ENCODE data around the gene ATP11A. TPM values are rescaled to one million over a fixed set of nuclear protein-coding genes. Genes with fewer than 3 reads are reported as not detected.
"Not testable (repeated sequence)": the region's sequence is repeated elsewhere in the genome, so short reads cannot be mapped to it uniquely, and the experiment has no call there.

Gene ATP11A
- polyA plus RNA-seq, 2 donors, result 4.2 to 6.7 TPM

- no peaks in the 10 kb centered on the region for H3K9me3 ChIP-seq (ENCODE audit: control insufficient read depth in 2 of 2, insufficient read depth in 1 of 2, low read depth in 1 of 2, low read length in 1 of 2)
- no peaks in the 10 kb centered on the region for H3K4me1 ChIP-seq (ENCODE audit: control insufficient read depth in 2 of 2, insufficient read depth in 2 of 2, low read length in 1 of 2)
- H3K27ac ChIP-seq (ENCODE audit: low read depth in 2 of 2, low read length in 1 of 2), result no peak overlapping the region
- 98 to 100% methylated on average over 1 of the region's 1 CpG for WGBS, 2 donors
- H3K27me3 ChIP-seq (ENCODE audit: control insufficient read depth in 1 of 2, insufficient read depth in 2 of 2, low read length in 2 of 2), result no peaks in the 10 kb centered on the region
- no peaks in the 10 kb centered on the region for H3K36me3 ChIP-seq (ENCODE audit: control insufficient read depth in 2 of 2, insufficient read depth in 2 of 2, low read length in 1 of 2)
- H3K4me3 ChIP-seq (ENCODE audit: low read depth in 1 of 2, low read length in 2 of 2), result no peak overlapping the region
Measured at GRCh38 chr13:112800057-112800456, 110.2 kb downstream of the ATP11A start.

GRCh38 chr13:112800807-112801206, 111.0 kb downstream of the ATP11A start:
- H3K4me1 ChIP-seq (ENCODE audit: control insufficient read depth in 2 of 2, insufficient read depth in 2 of 2, low read length in 1 of 2); H3K4me3 ChIP-seq (ENCODE audit: low read depth in 1 of 2, low read length in 2 of 2); H3K27ac ChIP-seq (ENCODE audit: low read depth in 2 of 2, low read length in 1 of 2); H3K9me3 ChIP-seq (ENCODE audit: control insufficient read depth in 2 of 2, insufficient read depth in 1 of 2, low read depth in 1 of 2, low read length in 1 of 2); H3K27me3 ChIP-seq (ENCODE audit: control insufficient read depth in 1 of 2, insufficient read depth in 2 of 2, low read length in 2 of 2); H3K36me3 ChIP-seq (ENCODE audit: control insufficient read depth in 2 of 2, insufficient read depth in 2 of 2, low read length in 1 of 2): not testable (repeated sequence)
- WGBS, 2 donors, result 92 to 93% methylated on average over 4 of the region's 6 CpGs

DNA sequence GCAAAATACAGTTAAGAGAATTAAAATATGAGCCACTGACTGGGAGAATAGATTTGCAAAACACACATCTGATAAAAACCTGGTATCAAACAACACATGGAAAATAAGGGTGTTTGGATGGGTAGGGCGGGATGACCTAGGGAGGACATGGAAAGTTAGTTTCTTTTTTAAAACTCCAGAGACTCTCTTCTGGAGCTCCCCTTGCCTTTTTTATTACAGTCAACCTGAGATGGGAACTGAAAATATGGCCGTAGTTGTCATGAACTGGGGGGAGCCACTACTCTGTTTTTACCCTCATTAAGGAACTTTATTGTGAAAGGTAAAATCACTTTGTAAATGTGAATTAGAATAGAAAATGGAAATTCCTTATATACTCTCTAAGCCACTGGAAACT, 113.0 kb downstream of the ATP11A start:
- H3K9me3 ChIP-seq (ENCODE audit: control insufficient read depth in 2 of 2, insufficient read depth in 1 of 2, low read depth in 1 of 2, low read length in 1 of 2), result no peaks in the 10 kb centered on the region
- H3K36me3 ChIP-seq (ENCODE audit: control insufficient read depth in 2 of 2, insufficient read depth in 2 of 2, low read length in 1 of 2), result peaks cover 5 to 7% of the 10 kb centered on the region in 2 donors
- H3K27me3 ChIP-seq (ENCODE audit: control insufficient read depth in 1 of 2, insufficient read depth in 2 of 2, low read length in 2 of 2), result no peaks in the 10 kb centered on the region
- WGBS, 2 donors, result 73 to 96% methylated on average over 2 of the region's 2 CpGs
- no peaks in the 10 kb centered on the region for H3K4me1 ChIP-seq (ENCODE audit: control insufficient read depth in 2 of 2, insufficient read depth in 2 of 2, low read length in 1 of 2)
- H3K4me3 ChIP-seq (ENCODE audit: low read depth in 1 of 2, low read length in 2 of 2), result no peak overlapping the region
- no peak overlapping the region for H3K27ac ChIP-seq (ENCODE audit: low read depth in 2 of 2, low read length in 1 of 2)

DNA sequence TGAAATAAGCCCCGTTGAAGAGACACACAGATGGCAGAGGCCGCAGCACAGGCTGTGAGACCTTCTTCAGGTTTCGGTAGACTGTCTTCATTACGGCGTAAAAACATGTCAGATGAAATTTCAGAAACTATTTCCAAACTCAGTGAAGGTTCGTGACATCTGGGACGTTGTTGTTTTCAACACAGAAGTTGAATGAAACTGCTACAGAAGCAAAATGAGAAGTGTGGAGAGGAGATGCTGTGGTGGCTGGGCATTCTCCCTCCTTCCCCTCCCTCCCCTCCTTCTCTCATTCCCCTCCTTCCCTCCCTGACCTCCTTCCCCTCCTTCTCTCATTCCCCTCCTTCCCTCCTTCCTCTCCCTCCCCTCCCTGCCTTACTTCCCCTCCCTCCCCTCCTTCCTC, 113.6 kb downstream of the ATP11A start:
- no peak overlapping the region for H3K27ac ChIP-seq (ENCODE audit: low read depth in 2 of 2, low read length in 1 of 2)
- no peaks in the 10 kb centered on the region for H3K9me3 ChIP-seq (ENCODE audit: control insufficient read depth in 2 of 2, insufficient read depth in 1 of 2, low read depth in 1 of 2, low read length in 1 of 2)
- H3K27me3 ChIP-seq (ENCODE audit: control insufficient read depth in 1 of 2, insufficient read depth in 2 of 2, low read length in 2 of 2), result no peaks in the 10 kb centered on the region
- peaks cover 5 to 7% of the 10 kb centered on the region in 2 donors for H3K36me3 ChIP-seq (ENCODE audit: control insufficient read depth in 2 of 2, insufficient read depth in 2 of 2, low read length in 1 of 2)
- WGBS, 2 donors, result 86 to 88% methylated on average over 7 of the region's 7 CpGs
- H3K4me1 ChIP-seq (ENCODE audit: control insufficient read depth in 2 of 2, insufficient read depth in 2 of 2, low read length in 1 of 2), result no peaks in the 10 kb centered on the region
- no peak overlapping the region for H3K4me3 ChIP-seq (ENCODE audit: low read depth in 1 of 2, low read length in 2 of 2)

DNA sequence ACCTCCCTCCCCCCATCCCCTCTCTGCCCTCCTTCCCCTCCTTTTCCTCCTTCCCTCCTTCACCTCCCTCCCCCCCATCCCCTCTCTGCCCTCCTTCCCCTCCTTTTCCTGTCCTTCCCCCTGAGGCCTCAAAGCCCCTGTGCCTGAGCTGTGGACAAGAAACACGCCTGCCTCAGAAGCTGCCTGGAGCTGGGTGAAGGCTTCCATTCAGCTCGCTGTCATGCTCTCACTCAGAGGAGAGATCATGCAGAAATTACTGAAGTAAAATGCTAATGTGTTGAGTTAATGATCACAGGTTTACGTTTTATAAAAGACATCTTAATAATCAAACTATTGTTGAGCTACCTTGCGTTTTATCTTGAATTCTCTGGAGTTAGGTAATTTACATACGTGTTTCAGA, 114.5 kb downstream of the ATP11A start:
- no peaks in the 10 kb centered on the region for H3K9me3 ChIP-seq (ENCODE audit: control insufficient read depth in 2 of 2, insufficient read depth in 1 of 2, low read depth in 1 of 2, low read length in 1 of 2)
- no peak overlapping the region for H3K4me3 ChIP-seq (ENCODE audit: low read depth in 1 of 2, low read length in 2 of 2)
- no peak overlapping the region for H3K27ac ChIP-seq (ENCODE audit: low read depth in 2 of 2, low read length in 1 of 2)
- H3K4me1 ChIP-seq (ENCODE audit: control insufficient read depth in 2 of 2, insufficient read depth in 2 of 2, low read length in 1 of 2), result no peaks in the 10 kb centered on the region
- H3K36me3 ChIP-seq (ENCODE audit: control insufficient read depth in 2 of 2, insufficient read depth in 2 of 2, low read length in 1 of 2), result peaks cover 5 to 8% of the 10 kb centered on the region in 2 donors
- WGBS, 2 donors, result 82 to 84% methylated on average over 5 of the region's 5 CpGs
- no peaks in the 10 kb centered on the region for H3K27me3 ChIP-seq (ENCODE audit: control insufficient read depth in 1 of 2, insufficient read depth in 2 of 2, low read length in 2 of 2)

DNA sequence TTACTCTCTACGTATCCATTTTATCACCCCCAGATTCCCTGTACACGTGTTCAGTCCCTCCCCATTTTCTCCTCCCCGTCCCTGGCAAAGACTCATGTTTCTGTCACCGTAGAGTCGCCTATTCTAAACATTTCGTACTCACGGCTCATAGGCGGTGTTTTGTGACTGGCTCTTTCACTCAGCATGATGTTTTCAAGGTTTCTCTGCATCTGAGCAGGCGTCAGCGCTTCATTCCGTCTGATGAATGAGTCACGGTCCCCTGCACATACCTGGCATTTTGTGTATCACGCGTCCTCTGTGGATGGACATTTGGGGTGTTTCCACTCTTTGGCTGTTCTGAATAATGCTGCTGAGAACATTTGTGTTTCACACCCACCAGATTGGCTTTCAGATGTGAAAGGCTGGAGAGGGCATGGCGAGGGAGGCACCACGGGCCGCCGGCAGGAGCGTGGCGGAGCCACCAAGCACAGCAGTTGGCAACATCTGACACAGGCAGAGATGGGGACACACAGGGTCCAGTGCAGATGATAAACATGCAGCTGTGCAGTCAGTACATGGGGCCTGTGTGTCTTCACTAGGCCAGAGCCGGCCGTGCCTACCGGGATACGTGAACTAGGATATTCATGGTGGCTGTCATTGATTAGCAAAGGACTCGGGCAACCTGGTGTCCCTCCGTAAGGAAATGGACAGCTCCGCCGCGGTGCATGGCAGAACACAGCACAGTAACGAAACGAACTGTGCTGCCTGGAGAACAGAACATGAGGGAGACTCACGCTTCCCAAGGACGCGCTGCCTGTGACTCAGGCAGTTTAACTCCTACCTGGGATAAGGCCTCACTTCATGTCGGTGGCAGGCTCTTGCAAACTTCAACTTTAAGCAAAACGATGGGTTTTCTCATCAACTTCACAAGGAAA, 117.2 kb downstream of the ATP11A start:
- H3K4me3 ChIP-seq (ENCODE audit: low read depth in 1 of 2, low read length in 2 of 2), result no peak overlapping the region
- no peaks in the 10 kb centered on the region for H3K27me3 ChIP-seq (ENCODE audit: control insufficient read depth in 1 of 2, insufficient read depth in 2 of 2, low read length in 2 of 2)
- H3K4me1 ChIP-seq (ENCODE audit: control insufficient read depth in 2 of 2, insufficient read depth in 2 of 2, low read length in 1 of 2), result peaks cover 0 to 2% of the 10 kb centered on the region in 2 donors
- no peak overlapping the region for H3K27ac ChIP-seq (ENCODE audit: low read depth in 2 of 2, low read length in 1 of 2)
- WGBS, 2 donors, result 90 to 91% methylated on average over 36 of the region's 36 CpGs
- peaks cover 5 to 16% of the 10 kb centered on the region in 2 donors for H3K36me3 ChIP-seq (ENCODE audit: control insufficient read depth in 2 of 2, insufficient read depth in 2 of 2, low read length in 1 of 2)
- no peaks in the 10 kb centered on the region for H3K9me3 ChIP-seq (ENCODE audit: control insufficient read depth in 2 of 2, insufficient read depth in 1 of 2, low read depth in 1 of 2, low read length in 1 of 2)

DNA sequence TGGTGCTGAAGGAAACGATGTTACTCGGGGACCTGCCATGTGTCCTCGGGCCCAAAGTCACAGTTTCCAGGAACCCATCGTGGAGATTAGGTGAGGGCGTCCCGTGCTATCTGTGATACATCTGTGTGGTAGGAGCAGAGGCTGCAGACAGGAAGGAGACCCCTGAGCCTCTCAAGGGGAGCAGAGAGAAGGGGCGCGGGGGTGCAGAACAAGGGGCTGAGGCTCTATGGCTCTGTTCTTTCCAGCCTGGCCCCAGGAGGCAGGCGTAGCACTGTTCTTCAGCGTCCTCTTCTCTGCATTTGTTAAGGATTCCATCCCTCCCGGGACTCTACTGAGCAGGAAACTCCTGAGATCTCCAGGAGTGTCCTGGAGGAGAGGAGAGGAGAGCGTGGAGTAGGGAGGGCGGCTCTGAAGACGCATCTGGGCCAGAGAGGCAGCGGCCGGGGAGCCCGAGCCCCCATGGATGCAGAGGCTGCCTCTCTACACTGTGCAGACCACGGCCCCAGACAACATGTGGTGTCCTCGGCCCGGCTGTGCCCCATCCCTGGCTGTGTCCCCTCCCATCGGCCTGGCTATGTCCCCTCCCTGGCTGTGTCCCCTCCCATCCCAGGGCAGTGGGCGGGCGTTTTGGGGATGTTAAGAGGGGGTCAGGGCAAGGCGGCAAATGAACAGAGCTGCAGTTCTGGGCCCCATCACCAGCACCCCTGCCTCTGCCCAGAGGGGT, 118.0 kb downstream of the ATP11A start:
- no peaks in the 10 kb centered on the region for H3K27me3 ChIP-seq (ENCODE audit: control insufficient read depth in 1 of 2, insufficient read depth in 2 of 2, low read length in 2 of 2)
- peaks cover 5 to 18% of the 10 kb centered on the region in 2 donors for H3K36me3 ChIP-seq (ENCODE audit: control insufficient read depth in 2 of 2, insufficient read depth in 2 of 2, low read length in 1 of 2)
- no peaks in the 10 kb centered on the region for H3K9me3 ChIP-seq (ENCODE audit: control insufficient read depth in 2 of 2, insufficient read depth in 1 of 2, low read depth in 1 of 2, low read length in 1 of 2)
- H3K4me1 ChIP-seq (ENCODE audit: control insufficient read depth in 2 of 2, insufficient read depth in 2 of 2, low read length in 1 of 2), result peaks cover 0 to 2% of the 10 kb centered on the region in 2 donors
- 93 to 94% methylated on average over 24 of the region's 24 CpGs for WGBS, 2 donors
- H3K27ac ChIP-seq (ENCODE audit: low read depth in 2 of 2, low read length in 1 of 2), result no peak overlapping the region
- no peak overlapping the region for H3K4me3 ChIP-seq (ENCODE audit: low read depth in 1 of 2, low read length in 2 of 2)

DNA sequence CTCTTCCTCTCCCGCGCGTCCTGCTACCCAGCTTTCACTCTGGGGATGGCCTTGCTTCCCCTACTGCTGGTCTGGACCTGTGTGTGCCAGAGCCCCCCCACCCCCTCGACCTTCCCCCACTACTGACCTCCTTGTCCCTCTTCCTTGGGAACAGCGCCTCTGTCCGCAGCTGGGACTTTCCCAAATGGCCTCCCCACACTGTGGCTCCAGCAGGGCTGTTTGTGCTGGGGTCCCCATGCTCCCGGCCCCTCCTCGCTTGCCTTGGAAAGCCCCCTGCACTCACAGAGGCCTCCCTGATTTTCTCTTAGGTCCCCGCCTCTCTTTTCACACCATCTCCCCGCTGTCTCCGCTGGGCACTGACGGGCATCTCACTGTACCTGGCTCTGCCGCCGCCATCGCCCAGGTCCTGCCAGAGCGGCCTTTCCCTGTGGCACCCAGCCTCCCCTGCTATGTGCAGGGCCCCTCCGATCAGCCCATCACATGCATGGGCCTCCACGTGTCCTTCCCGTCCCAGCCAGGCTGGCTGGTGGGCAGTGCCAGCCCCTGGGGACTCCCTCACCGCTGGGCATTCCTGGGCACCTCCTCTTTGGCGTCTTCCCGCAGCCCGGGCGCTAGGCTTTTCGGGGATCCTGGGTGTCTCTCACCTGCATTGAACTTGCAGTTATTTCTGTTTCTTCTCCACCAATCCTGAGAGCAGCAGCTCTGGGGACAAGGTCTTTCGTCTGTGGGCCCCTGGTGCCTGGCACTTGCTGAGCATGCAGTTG, 118.7 kb downstream of the ATP11A start:
- H3K27me3 ChIP-seq (ENCODE audit: control insufficient read depth in 1 of 2, insufficient read depth in 2 of 2, low read length in 2 of 2), result no peaks in the 10 kb centered on the region
- peaks cover 5 to 18% of the 10 kb centered on the region in 2 donors for H3K36me3 ChIP-seq (ENCODE audit: control insufficient read depth in 2 of 2, insufficient read depth in 2 of 2, low read length in 1 of 2)
- H3K4me1 ChIP-seq (ENCODE audit: control insufficient read depth in 2 of 2, insufficient read depth in 2 of 2, low read length in 1 of 2), result peaks cover 0 to 2% of the 10 kb centered on the region in 2 donors
- no peak overlapping the region for H3K4me3 ChIP-seq (ENCODE audit: low read depth in 1 of 2, low read length in 2 of 2)
- no peaks in the 10 kb centered on the region for H3K9me3 ChIP-seq (ENCODE audit: control insufficient read depth in 2 of 2, insufficient read depth in 1 of 2, low read depth in 1 of 2, low read length in 1 of 2)
- WGBS, 2 donors, result 93 to 94% methylated on average over 26 of the region's 26 CpGs
- H3K27ac ChIP-seq (ENCODE audit: low read depth in 2 of 2, low read length in 1 of 2), result no peak overlapping the region
